ENCODE measurements around the gene HDHD5.

Gene HDHD5

GRCh38 chr22:17101475-17102296 lies 57.4 kb downstream of the HDHD5 start:
- no peak overlapping the region for H3K4me3 ChIP-seq (ENCODE audit: low read depth, low read length)
- no peak for TF ChIP-seq CTCF (IDR thresholded peaks at IDR 0.05; ENCODE audit: low read depth, low read length, missing control alignments)
- no peak for DNase-seq (ENCODE audit: low read depth)

- H3K4me3 ChIP-seq (ENCODE audit: low read depth, low read length): no peak overlapping the region
- TF ChIP-seq CTCF (IDR thresholded peaks at IDR 0.05; ENCODE audit: low read depth, low read length, missing control alignments): no peak
- no peak for DNase-seq (ENCODE audit: low read depth)
These were observed 58.5 kb downstream of the HDHD5 start for GRCh38 chr22:17100621-17101020.

GRCh38 chr22:17098379-17098819 lies 60.7 kb downstream of the HDHD5 start:
- no peak overlapping the region for H3K4me3 ChIP-seq (ENCODE audit: low read depth, low read length)
- no peak for DNase-seq (ENCODE audit: low read depth)
- TF ChIP-seq CTCF (IDR thresholded peaks at IDR 0.05; ENCODE audit: low read depth, low read length, missing control alignments): no peak

- H3K4me3 ChIP-seq (ENCODE audit: low read depth, low read length): no peak overlapping the region
- DNase-seq (ENCODE audit: low read depth): no peak
- no peak for TF ChIP-seq CTCF (IDR thresholded peaks at IDR 0.05; ENCODE audit: low read depth, low read length, missing control alignments)
These were observed 61.4 kb downstream of the HDHD5 start for GRCh38 chr22:17097701-17098100.

- no peak for DNase-seq (ENCODE audit: low read depth)
- no peak overlapping the region for H3K4me3 ChIP-seq (ENCODE audit: low read depth, low read length)
- TF ChIP-seq CTCF (IDR thresholded peaks at IDR 0.05; ENCODE audit: low read depth, low read length, missing control alignments): no peak
These were observed 62.0 kb downstream of the HDHD5 start for GRCh38 chr22:17097062-17097461.

- H3K4me3 ChIP-seq (ENCODE audit: low read depth, low read length): no peak overlapping the region
- TF ChIP-seq CTCF (IDR thresholded peaks at IDR 0.05; ENCODE audit: low read depth, low read length, missing control alignments): no peak
- DNase-seq (ENCODE audit: low read depth): no peak
These were observed 63.0 kb downstream of the HDHD5 start for GRCh38 chr22:17096071-17096470.

- no peak for TF ChIP-seq CTCF (IDR thresholded peaks at IDR 0.05; ENCODE audit: low read depth, low read length, missing control alignments)
These were observed 63.5 kb downstream of the HDHD5 start for GRCh38 chr22:17095538-17095937.

More at GRCh38 chr22:17095538-17095937, 63.5 kb downstream of the HDHD5 start:
- H3K4me3 ChIP-seq (ENCODE audit: low read depth, low read length): no peak overlapping the region
- no peak for DNase-seq (ENCODE audit: low read depth)

Data from GM12864 (cell line).